Mononuclear cell (primary cell): ENCODE data around the gene PDE1A. TPM values are rescaled to one million over a fixed set of nuclear protein-coding genes. Genes with fewer than 3 reads are reported as not detected.

ENCODE experiments used
- H3K27me3 ChIP-seq: 2 replicates; pipeline ENCODE4 v1.6.0; 2011; ENCODE audit warnings: low read length, control low read depth; ENCODE audit not compliant: insufficient read depth
- H3K4me1 ChIP-seq: 2 replicates; pipeline ENCODE4 v1.5.1; 2011; ENCODE audit warnings: mild to moderate bottlenecking, low read length, control low read depth; ENCODE audit not compliant: insufficient read depth
- H3K4me3 ChIP-seq: 2 replicates; pipeline ENCODE4 v1.5.1; 2011; ENCODE audit warnings: mild to moderate bottlenecking, low read length, moderate library complexity
- H3K9me3 ChIP-seq: 2 replicates; pipeline ENCODE4 v1.5.1; 2011; ENCODE audit warnings: low read depth, mild to moderate bottlenecking, control low read depth, low read length
- total RNA-seq: library from RNA; depleted of rRNA; stranded (reverse); fragments of >200 nt; gene quantifications from one replicate; pipeline ENCODE4 v1.2.3, GENCODE V29; 2012

PDE1A gene
- total RNA-seq, 1 donor = not detected

DNA sequence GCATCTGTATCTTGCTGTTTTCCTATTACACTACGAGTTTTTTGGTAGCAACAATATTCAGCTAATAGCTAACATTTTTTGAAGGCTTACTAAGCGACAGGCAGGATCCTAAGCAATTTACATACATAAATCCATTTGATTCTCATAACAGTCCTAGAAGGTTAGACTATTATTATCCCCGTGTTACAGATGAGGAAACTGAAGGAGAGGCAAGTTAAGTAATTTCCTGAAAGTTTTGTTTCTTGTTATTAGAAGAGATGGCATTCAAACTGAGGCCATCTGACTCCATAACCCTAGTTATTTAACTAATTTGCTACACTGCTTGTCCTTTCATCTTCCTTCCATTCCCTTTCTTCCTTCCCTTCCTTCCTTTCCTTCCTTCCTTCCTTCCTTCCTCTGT lies 68.2 kb downstream of the PDE1A start:
- Histone ChIP-seq H3K4me1 (no peaks in the 10 kb centered on the region), H3K4me3 (no peak overlapping the region), H3K9me3 (no peaks in the 10 kb centered on the region), H3K27me3 (no peaks in the 10 kb centered on the region)

DNA sequence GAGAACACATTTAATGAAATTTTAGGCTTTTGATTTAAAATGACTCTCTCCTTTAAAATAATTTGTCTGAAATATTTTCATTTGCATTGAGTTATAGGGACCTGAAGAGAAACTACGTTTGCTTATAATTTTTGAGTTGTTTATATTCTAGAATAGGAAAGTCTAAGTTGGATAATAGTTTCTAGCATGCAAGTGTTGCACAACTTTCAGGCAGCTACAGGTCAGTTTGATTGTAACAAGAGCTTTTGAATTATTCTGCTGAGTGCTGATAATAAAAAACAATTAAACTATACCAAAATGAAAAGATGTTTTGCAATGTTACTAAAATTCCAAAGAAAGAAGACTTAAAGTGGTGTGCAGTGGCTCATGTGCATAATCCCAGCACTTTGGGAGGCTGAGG lies 71.0 kb downstream of the PDE1A start:
- Histone ChIP-seq H3K4me3 (no peak overlapping the region), H3K9me3 (no peaks in the 10 kb centered on the region), H3K4me1 (no peaks in the 10 kb centered on the region), H3K27me3 (no peaks in the 10 kb centered on the region)

DNA sequence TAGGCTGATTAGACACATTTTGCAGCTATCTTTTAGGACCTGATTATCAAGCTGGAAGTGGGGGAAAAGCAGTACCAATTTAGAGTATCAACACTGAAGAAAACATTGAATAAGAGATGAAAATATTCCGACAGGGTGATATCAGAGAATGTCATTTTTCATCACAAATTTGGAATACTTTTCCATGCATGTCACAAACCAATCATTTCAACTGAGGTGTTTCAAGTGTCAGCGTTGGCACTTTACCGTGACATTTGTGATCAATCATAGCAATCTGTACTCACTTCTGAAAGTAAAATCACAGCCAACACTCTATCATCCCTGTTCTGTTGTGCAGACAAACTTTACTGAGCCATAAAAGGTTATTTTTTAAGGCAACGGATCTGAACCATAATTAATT lies 75.4 kb downstream of the PDE1A start:
- Histone ChIP-seq H3K4me1 (no peaks in the 10 kb centered on the region), H3K4me3 (no peak overlapping the region), H3K9me3 (peaks cover 4% of the 10 kb centered on the region), H3K27me3 (no peaks in the 10 kb centered on the region)

DNA sequence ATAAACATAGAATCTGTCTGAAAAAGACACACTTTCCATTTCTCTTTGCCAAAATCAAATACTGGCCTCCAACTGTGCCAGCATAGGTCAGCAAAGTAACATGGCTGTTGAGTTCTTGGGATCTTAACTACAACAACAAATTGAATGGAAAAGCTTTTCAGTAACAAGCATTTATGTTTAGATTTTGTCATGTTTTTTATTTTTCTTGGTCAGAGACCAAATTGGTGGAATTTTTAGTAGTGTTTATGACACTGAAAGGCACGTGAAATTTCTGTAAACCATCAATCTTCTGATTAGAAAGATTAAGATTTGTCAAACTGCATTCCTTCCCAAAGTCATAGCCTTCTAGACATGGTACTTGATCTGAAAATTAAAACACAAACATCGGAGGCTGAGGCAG lies 77.6 kb downstream of the PDE1A start:
- no peaks in the 10 kb centered on the region for H3K4me1 ChIP-seq
- no peaks in the 10 kb centered on the region for H3K27me3 ChIP-seq
- H3K4me3 ChIP-seq = no peak overlapping the region
- H3K9me3 ChIP-seq = peaks cover 4% of the 10 kb centered on the region

DNA sequence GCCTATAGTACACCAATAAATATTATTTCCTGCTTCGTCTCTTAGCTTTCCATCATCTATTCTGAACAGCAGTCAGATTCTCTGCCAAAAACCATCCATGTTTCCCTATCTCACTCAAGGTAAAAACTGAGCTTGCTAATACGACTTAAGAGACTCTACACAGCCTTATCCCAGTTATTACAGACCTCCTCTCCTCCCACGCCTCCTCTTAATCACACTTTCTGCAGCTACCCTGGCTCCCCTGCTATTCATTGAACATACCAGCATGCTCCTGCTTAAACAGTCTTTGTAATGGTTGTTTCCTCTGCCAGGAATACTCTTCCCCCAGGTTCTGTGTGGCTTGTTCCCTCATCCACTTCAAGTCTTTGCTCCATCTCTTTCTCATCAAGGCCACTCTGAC lies 81.5 kb downstream of the PDE1A start:
- H3K27me3 ChIP-seq = no peaks in the 10 kb centered on the region
- H3K4me3 ChIP-seq = no peak overlapping the region
- peaks cover 4% of the 10 kb centered on the region for H3K9me3 ChIP-seq
- H3K4me1 ChIP-seq = no peaks in the 10 kb centered on the region

DNA sequence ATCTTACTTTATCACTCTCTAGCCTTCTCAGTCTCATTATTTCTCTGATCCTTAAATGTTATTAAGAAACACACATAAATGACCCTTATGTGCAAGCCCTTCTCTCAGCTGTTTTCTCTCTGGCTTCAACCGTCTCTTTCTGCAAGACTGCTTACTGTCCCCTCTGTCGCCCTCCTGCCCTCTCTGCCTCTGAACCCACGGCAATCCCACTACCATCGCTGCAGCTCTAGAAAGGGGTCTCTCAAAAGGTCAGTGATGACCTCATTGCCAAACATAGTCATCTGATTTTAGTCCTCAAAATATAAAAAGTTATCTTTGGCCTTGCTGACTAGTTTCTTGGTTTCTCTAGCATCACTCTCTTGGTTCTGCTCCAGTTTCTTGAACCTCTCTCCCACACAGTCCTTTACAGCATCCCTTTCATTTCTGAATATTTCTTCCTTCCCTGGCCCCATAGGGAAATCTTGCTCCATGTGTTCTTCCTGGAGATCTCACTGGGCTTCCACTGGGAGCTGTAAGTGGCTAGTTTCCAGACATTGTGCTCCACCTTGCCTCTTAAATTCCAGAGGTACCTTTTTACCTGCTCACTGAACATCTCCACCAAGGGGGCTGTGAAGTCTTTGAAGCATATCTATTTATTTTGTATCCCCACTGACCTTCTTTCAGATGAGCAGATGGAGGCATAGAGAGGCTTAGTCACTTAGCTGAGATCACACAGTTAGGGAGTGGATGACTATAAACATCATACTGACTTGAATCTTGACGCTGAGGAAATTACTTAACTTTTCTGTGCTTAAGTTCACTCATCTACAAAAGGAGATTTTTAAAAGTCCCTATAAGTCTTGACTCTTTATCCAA lies 96.2 kb downstream of the PDE1A start:
- Histone ChIP-seq H3K9me3 (no peaks in the 10 kb centered on the region), H3K27me3 (no peaks in the 10 kb centered on the region), H3K4me1 (no peaks in the 10 kb centered on the region), H3K4me3 (no peak overlapping the region)

DNA sequence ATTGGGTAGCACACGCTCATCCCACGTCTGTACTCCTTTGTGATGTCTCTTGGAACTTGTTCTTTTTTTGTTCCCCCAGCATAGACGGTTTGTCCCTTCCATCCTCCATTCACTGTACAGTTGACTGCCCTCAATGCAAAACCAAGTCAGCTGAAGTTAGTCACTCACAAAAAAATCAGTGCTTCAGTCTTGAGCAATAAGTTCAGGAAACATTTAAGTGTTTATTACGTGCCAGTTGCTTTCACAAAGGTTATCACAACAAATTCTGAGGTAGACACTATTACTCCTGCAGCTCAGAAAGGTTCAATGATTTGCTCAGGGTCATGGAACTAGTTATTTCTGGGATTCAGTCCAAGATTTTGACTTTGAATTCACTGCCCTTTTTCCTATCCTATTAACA lies 102.2 kb downstream of the PDE1A start:
- Histone ChIP-seq H3K4me3 (no peak overlapping the region), H3K27me3 (no peaks in the 10 kb centered on the region), H3K4me1 (no peaks in the 10 kb centered on the region)

DNA sequence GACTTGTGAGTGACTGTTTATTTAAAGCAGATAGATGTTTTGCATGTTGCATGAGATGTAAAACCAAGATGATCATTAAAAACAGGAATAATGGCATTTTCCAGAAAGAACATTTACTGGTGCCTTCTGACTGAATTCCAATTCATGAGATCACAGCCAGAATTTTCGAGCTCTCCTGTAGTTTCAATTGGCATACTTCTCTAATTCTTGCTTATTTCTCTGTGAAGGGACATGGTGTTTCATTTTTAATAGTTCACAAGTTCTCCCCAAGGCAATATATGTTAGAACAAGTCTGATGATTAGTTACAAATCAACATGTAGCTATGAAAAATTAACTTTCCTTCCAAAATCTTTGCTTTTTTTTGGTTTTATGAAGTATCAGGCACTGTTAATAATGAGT lies 105.7 kb downstream of the PDE1A start:
- Histone ChIP-seq H3K4me3 (no peak overlapping the region), H3K9me3 (no peaks in the 10 kb centered on the region), H3K4me1 (no peaks in the 10 kb centered on the region), H3K27me3 (no peaks in the 10 kb centered on the region)

More for the DNA sequence above, 102.2 kb downstream of the PDE1A start:
- no peaks in the 10 kb centered on the region for H3K9me3 ChIP-seq

DNA sequence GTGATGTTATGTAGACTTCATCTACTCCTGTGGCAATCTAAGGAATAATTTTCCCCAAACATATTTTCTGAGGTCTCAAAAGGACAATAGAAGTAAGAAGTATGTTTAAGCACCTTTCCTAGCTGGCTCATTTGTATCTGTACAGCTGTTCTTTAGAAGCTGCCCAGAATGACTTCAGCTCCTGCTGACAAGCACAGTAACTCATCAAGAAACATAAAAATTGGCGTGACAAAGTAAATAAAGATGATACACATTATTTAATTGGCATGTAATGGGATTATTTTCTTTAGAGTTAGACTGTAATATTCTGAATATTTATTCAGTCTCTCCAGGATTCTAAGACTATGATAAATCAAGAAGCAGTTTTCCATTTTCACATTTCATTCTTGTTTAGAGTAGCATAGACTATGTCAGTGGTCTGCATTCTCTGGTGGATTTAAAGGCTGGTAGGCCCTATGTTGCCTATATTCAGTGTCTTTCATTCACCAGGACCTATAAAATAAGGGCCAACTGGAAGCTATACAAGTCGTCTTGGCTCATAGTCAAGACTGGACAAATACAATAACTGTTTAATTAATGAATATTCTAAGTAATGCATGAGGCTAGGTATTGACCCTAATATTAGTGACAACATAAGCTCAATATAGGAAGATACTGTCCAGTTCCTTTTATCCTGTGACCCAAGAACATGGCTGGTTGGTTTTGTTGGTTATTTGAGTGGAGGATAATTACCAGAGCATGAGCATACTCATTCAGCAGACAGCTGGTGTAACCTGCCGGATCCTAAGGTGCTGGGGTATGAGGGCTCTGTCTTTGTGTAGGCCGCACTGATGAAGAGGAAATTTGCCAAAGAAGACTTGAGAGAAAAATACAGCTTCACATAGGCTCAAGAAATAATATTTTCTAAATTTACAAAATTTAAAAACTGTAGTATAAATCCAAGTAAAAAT lies 107.0 kb downstream of the PDE1A start:
- no peak overlapping the region for H3K4me3 ChIP-seq
- no peaks in the 10 kb centered on the region for H3K27me3 ChIP-seq
- no peaks in the 10 kb centered on the region for H3K4me1 ChIP-seq
- H3K9me3 ChIP-seq = no peaks in the 10 kb centered on the region

DNA sequence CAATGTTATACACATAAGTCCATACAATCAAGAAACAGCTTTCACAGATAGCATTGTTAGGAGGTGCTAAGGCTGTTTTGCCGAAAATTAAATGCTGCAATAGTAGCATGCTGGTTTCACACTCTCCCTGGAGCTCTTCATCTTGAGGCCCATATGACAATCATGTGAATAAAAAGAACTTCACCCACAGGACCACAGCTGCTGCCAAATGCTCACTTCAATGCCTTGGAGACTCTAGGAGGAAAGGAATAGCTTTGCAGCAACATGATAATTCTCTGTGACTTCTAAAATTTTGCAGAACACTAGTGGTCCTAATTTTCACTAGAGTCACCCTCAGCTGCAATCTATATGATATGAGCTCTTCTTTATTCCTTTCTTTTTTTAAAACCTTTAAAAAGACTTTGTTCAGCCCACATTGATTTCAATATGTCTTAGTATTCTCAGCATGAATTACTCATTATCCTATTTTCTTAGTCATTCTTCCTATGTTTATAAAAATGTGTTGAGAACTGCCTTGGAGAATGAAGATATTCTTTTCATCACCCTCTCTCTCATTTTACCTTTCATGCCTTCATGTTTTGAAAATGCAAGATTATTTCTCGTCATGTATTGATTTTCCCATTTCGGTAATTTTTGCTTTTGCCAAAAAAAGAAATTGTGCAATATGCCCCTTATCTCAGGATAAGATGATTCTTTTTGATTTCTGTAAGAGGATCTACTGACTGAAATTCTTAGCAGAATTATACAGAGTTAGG lies 108.2 kb downstream of the PDE1A start:
- Histone ChIP-seq H3K4me1 (no peaks in the 10 kb centered on the region), H3K27me3 (no peaks in the 10 kb centered on the region), H3K9me3 (no peaks in the 10 kb centered on the region), H3K4me3 (no peak overlapping the region)

DNA sequence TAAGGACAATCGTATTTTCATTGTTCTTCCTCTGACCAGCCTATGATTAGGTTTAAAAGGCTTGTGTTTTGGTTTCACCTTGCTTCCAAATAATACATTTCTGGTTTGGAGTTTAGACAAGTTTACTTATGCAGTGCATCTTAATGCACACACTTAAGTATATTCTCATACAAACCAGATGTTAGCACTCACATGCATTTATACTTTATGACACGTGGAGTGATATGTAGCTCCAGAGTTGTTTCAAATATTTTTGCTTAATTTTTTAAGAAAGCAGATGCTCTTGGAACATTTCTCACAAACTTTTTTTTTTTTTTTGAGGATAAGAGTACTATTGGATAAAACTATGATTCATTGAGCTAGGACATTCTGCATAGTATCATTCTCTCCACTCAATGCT lies 109.9 kb downstream of the PDE1A start:
- Histone ChIP-seq H3K4me3 (no peak overlapping the region), H3K27me3 (no peaks in the 10 kb centered on the region), H3K9me3 (no peaks in the 10 kb centered on the region), H3K4me1 (no peaks in the 10 kb centered on the region)

DNA sequence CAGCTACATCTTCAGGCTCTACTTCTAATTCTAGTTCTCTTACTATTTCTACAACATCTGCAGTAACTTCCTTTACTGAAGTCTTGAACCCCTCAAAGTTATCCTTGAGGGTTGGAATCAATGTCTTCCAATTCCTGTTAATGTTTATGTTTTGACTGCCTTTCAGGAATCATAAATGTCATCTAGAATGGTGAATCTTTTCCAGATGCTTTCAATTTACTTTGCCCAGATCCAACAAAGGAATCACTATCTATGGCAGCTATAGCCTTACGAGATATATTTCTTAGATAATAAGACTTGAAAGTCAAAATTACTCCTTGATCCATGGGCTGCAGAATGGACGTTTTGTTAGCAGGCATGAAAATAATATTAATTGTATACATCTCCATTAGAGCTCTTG lies 123.9 kb downstream of the PDE1A start:
- H3K4me3 ChIP-seq = no peak overlapping the region
- H3K27me3 ChIP-seq = no peaks in the 10 kb centered on the region
- H3K4me1 ChIP-seq = no peaks in the 10 kb centered on the region
- no peaks in the 10 kb centered on the region for H3K9me3 ChIP-seq

DNA sequence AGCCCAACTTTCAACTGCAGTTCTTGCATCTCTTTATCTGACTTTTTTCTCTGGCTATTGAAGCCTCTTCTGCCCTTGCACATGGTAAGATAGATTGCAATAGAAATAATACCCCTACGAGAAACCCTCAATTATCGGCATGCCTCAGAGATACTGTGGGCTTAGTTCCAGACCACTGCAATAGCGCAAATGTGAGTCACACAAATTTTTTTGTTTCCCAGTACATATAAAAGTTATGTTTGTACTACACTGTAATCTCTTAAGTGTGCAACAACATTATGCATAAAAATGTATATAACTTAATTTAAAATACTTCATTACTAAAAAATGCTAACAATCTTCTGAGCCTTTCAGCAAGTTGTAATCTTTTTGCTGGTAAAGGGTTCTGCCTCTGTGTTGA lies 124.7 kb downstream of the PDE1A start:
- H3K4me3 ChIP-seq = no peak overlapping the region
- no peaks in the 10 kb centered on the region for H3K4me1 ChIP-seq
- no peaks in the 10 kb centered on the region for H3K27me3 ChIP-seq
- H3K9me3 ChIP-seq = no peaks in the 10 kb centered on the region

DNA sequence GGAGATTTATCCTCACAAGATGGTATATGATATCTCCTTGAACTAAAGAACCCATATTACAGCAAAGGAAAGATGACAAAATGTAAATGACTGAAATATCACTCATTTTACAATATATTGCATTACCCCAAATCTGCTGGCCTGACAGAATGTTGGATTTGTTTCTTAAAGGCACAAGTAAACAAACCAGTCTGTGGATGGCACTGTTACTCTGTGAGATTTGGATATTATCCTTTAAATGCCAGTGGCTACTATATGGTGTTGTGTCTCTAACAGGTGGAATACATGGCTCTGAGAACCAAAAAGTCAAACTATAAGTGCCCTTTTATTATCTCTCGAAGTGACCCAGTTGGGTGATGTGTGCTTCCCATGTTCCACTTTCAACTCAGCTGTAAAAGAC lies 125.7 kb downstream of the PDE1A start:
- Histone ChIP-seq H3K9me3 (no peaks in the 10 kb centered on the region), H3K4me1 (no peaks in the 10 kb centered on the region), H3K4me3 (no peak overlapping the region), H3K27me3 (no peaks in the 10 kb centered on the region)

DNA sequence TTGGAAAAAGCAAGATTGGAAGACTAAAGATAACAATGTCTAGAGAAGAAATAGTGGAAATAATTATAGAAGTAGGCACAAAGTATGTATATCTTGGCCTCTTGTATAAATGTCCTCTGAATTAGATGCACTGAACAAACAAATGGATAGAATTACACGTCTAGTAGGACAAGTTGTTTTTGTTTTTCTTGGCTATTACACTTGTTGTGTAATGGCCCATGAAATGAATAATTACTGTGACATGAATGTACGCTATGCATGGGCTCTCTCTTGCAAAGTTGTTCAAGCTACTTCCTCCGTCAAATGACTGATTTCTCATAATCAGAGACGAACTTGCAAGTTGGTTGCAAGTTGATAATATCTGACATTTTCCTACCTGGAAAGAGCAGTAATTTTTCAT lies 126.2 kb downstream of the PDE1A start:
- H3K4me3 ChIP-seq = no peak overlapping the region
- no peaks in the 10 kb centered on the region for H3K27me3 ChIP-seq
- H3K4me1 ChIP-seq = no peaks in the 10 kb centered on the region
- no peaks in the 10 kb centered on the region for H3K9me3 ChIP-seq
